ENCODE data around the gene CHD6. TPM values are rescaled to one million over a fixed set of nuclear protein-coding genes. Genes with fewer than 3 reads are reported as not detected.

The CHD6 gene
- total and polyA plus RNA-seq, 5 donors from 2014 or later: 33.4 to 87.4 (median 39.7) TPM

DNA sequence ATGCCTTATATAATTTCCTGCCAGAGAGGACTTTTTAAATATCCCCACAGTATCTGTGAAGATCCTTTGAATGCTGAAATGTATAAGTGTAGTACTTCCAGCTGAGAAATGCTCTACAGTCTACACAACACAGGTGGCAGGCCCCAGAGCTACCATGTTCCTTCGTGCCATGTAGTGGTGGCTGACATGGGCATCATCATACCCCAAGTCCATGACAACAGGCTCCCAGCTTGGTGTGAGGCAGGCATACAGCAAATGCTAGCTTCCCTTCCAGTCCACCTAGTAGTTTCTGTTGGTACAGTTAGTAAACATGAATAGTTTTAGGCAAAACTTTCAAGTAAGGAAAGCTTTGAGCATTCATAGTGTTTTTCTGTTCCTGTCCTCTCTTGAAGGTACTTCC is 190.3 kb downstream of the CHD6 start:
- Histone ChIP-seq H3K4me3 (ENCODE audit: low read depth, low read length) (no peak overlapping the region), H3K36me3 (ENCODE audit: control insufficient read depth, insufficient read depth, low read length) (peaks cover 57% of the 10 kb centered on the region), H3K4me1 (ENCODE audit: control insufficient read depth, insufficient read depth, low read length, poor library complexity, severe bottlenecking) (peaks cover 13% of the 10 kb centered on the region), H3K27ac (ENCODE audit: insufficient read depth, low read length, poor library complexity, severe bottlenecking) (peak overlapping the region; percentile 49), H3K9me3 (ENCODE audit: control insufficient read depth in 2 of 2, low read length in 2 of 2) (no peaks in the 10 kb centered on the region), H3K27me3 (ENCODE audit: control insufficient read depth, insufficient read depth, low read length) (no peaks in the 10 kb centered on the region)
- Mint-ChIP-seq H3K9me3 (peaks cover 0 to 3% (median 0%) of the 10 kb centered on the region in 7 donors), H3K27me3 (no peaks in the 10 kb centered on the region), H3K4me3 (peak overlapping the region in 1 of 4 donors; percentile 8), H3K4me1 (peaks cover 21 to 31% (median 24%) of the 10 kb centered on the region in 4 donors), H3K27ac (peak overlapping the region; percentile 80 to 94 (median 82)), H3K36me3 (peaks cover 71% of the 10 kb centered on the region)
- no peak for DNase-seq
- ATAC-seq (ENCODE audit: low read depth in 2 of 2): no peak

DNA sequence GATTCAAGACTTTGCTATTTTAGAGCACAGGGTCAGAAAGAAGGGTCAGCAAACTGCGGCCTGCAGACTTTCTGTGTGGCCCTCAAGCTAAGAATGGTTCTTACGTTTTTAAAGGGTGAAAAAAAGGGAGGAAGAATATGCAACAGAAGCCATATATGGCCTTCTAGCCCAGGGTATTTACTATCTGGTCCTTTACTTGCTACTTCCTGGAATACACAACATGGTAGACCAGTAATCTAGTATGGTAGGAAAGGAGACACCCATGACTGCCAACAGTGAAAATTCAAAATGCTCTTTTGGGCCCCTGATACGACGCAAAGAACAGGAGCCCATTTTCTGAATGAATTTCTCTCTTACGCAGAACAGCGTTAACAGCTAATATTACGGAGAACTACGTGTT is 191.2 kb downstream of the CHD6 start:
- H3K27ac ChIP-seq (ENCODE audit: insufficient read depth, low read length, poor library complexity, severe bottlenecking): no peak overlapping the region
- Mint-ChIP-seq H3K27me3 (no peaks in the 10 kb centered on the region), H3K27ac (peak overlapping the region in 2 of 3 donors; percentile 31 to 82), H3K4me1 (peaks cover 18 to 31% (median 20%) of the 10 kb centered on the region in 4 donors), H3K9me3 (peaks cover 0 to 3% (median 0%) of the 10 kb centered on the region in 7 donors), H3K36me3 (peaks cover 74% of the 10 kb centered on the region), H3K4me3 (no peak overlapping the region)
- H3K4me1 ChIP-seq (ENCODE audit: control insufficient read depth, insufficient read depth, low read length, poor library complexity, severe bottlenecking): peaks cover 13% of the 10 kb centered on the region
- no peaks in the 10 kb centered on the region for H3K9me3 ChIP-seq (ENCODE audit: control insufficient read depth in 2 of 2, low read length in 2 of 2)
- DNase-seq (no peak), ATAC-seq (ENCODE audit: low read depth in 2 of 2) (no peak)
- peaks cover 64% of the 10 kb centered on the region for H3K36me3 ChIP-seq (ENCODE audit: control insufficient read depth, insufficient read depth, low read length)
- no peak overlapping the region for H3K4me3 ChIP-seq (ENCODE audit: low read depth, low read length)
- no peaks in the 10 kb centered on the region for H3K27me3 ChIP-seq (ENCODE audit: control insufficient read depth, insufficient read depth, low read length)

DNA sequence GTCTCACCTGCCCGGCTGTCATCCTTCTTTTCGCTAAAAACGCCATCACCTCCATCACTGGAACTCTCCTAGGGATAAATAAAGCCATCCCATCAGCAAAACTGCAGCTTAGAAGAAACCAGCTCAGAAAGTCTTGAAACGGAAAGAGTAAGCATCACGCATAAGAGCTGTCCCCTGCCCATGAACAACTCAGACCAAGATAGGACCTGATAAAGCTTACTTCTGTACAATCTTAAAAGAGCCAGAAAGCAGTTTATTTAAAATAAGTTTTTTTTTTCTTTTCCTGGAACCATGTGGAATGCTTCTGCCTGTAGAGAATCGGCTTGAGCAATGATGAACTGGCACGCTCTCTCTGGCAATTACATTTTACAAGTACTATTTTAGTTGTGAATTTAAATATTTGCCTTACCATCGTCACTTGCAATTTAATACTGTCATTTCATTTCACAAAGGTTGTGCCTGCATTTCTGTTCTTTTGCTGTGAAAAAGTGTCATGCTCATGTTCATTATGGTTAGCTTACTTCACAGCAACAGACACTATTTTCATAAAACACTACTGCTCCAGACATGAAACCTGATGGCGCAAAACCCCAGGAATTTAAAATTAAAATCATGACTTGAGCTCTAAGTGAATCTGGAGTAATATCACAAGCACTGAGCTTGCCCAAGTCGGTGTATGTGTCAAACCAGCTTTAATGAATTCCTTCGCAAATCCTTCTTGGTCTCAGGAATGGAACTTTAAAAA is 191.9 kb downstream of the CHD6 start:
- H3K36me3 Mint-ChIP-seq: peaks cover 80% of the 10 kb centered on the region
- H3K4me1 Mint-ChIP-seq: peaks cover 18 to 31% (median 21%) of the 10 kb centered on the region in 4 donors
- no peak for ATAC-seq (ENCODE audit: low read depth in 2 of 2)
- no peak overlapping the region for H3K4me3 Mint-ChIP-seq
- H3K27ac Mint-ChIP-seq: peak overlapping the region in 1 of 3 donors; percentile 82
- no peaks in the 10 kb centered on the region for H3K27me3 Mint-ChIP-seq
- H3K9me3 ChIP-seq (ENCODE audit: control insufficient read depth in 2 of 2, low read length in 2 of 2): no peaks in the 10 kb centered on the region
- peaks cover 13% of the 10 kb centered on the region for H3K4me1 ChIP-seq (ENCODE audit: control insufficient read depth, insufficient read depth, low read length, poor library complexity, severe bottlenecking)
- peaks cover 0 to 3% (median 0%) of the 10 kb centered on the region in 7 donors for H3K9me3 Mint-ChIP-seq
- DNase-seq: no peak
- no peak overlapping the region for H3K4me3 ChIP-seq (ENCODE audit: low read depth, low read length)
- H3K36me3 ChIP-seq (ENCODE audit: control insufficient read depth, insufficient read depth, low read length): peaks cover 68% of the 10 kb centered on the region
- H3K27me3 ChIP-seq (ENCODE audit: control insufficient read depth, insufficient read depth, low read length): no peaks in the 10 kb centered on the region
- no peak overlapping the region for H3K27ac ChIP-seq (ENCODE audit: insufficient read depth, low read length, poor library complexity, severe bottlenecking)

DNA sequence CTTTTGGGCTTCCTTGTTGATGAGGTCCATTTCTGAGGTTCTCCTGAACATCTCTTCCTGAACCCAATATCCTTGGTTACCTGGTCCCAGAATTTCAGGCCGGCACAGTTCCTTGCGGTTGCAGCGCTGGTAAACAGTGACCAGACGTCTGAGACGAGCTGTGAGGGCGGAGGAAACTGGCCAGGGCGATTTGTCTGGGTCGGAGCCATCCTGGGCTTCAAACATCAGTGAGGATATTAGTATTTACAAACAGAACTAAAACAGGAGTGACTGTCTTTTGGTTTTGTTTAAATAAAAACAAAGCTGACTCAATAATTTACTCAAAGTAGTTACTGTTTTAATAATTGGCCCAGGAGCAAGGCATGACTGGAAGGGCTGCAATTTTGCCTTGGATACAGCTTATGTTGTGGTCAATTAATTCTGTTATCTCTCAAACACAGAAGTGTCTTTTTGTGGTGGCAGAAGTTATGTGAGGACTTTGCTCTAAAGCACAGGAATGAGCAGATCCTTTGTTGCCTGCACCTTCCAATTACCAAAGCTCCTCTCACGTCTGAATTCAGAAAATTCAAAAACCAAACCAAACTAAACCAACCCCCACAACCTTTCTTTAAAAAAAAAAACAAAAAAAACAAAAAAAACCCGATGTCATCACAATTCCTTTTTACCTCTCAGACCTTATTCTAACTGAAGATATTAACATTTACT is 192.8 kb downstream of the CHD6 start:
- H3K27ac Mint-ChIP-seq: peak overlapping the region in 1 of 3 donors; percentile 72
- H3K4me3 ChIP-seq (ENCODE audit: low read depth, low read length): no peak overlapping the region
- no peak for ATAC-seq (ENCODE audit: low read depth in 2 of 2)
- no peaks in the 10 kb centered on the region for H3K27me3 ChIP-seq (ENCODE audit: control insufficient read depth, insufficient read depth, low read length)
- H3K27me3 Mint-ChIP-seq: no peaks in the 10 kb centered on the region
- H3K36me3 ChIP-seq (ENCODE audit: control insufficient read depth, insufficient read depth, low read length): peaks cover 70% of the 10 kb centered on the region
- peaks cover 80% of the 10 kb centered on the region for H3K36me3 Mint-ChIP-seq
- peaks cover 0 to 3% (median 0%) of the 10 kb centered on the region in 7 donors for H3K9me3 Mint-ChIP-seq
- no peaks in the 10 kb centered on the region for H3K9me3 ChIP-seq (ENCODE audit: control insufficient read depth in 2 of 2, low read length in 2 of 2)
- H3K4me1 ChIP-seq (ENCODE audit: control insufficient read depth, insufficient read depth, low read length, poor library complexity, severe bottlenecking): peaks cover 13% of the 10 kb centered on the region
- no peak for DNase-seq
- H3K27ac ChIP-seq (ENCODE audit: insufficient read depth, low read length, poor library complexity, severe bottlenecking): no peak overlapping the region
- no peak overlapping the region for H3K4me3 Mint-ChIP-seq
- H3K4me1 Mint-ChIP-seq: peaks cover 18 to 29% (median 24%) of the 10 kb centered on the region in 4 donors

DNA sequence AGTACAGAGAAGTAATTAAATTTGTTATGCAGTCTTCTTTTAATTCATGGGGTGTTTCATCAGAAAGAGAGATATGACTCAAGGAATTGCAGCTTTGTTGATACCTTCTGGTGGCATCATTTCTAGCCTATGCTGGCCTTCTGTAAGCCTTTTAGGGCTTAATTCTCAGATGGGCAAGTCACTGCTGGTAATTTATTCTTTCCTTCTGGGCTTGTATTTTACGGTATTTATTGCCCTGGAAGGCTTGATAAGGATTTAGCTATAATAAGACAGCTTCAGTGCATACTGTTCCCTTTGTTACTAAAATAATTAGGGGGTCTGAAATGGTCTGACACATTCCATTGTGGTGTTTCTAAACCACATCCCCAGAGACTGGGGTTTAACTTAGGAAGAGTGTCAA is 193.6 kb downstream of the CHD6 start:
- H3K27ac Mint-ChIP-seq: no peak overlapping the region
- peaks cover 78% of the 10 kb centered on the region for H3K36me3 Mint-ChIP-seq
- Histone ChIP-seq H3K9me3 (ENCODE audit: control insufficient read depth in 2 of 2, low read length in 2 of 2) (no peaks in the 10 kb centered on the region), H3K27ac (ENCODE audit: insufficient read depth, low read length, poor library complexity, severe bottlenecking) (no peak overlapping the region), H3K36me3 (ENCODE audit: control insufficient read depth, insufficient read depth, low read length) (peaks cover 66% of the 10 kb centered on the region), H3K4me1 (ENCODE audit: control insufficient read depth, insufficient read depth, low read length, poor library complexity, severe bottlenecking) (peaks cover 13% of the 10 kb centered on the region), H3K27me3 (ENCODE audit: control insufficient read depth, insufficient read depth, low read length) (no peaks in the 10 kb centered on the region), H3K4me3 (ENCODE audit: low read depth, low read length) (no peak overlapping the region)
- ATAC-seq (ENCODE audit: low read depth in 2 of 2) (no peak), DNase-seq (no peak)
- H3K4me3 Mint-ChIP-seq: no peak overlapping the region
- peaks cover 0 to 3% (median 0%) of the 10 kb centered on the region in 7 donors for H3K9me3 Mint-ChIP-seq
- no peaks in the 10 kb centered on the region for H3K27me3 Mint-ChIP-seq
- H3K4me1 Mint-ChIP-seq: peaks cover 16 to 29% (median 20%) of the 10 kb centered on the region in 4 donors

DNA sequence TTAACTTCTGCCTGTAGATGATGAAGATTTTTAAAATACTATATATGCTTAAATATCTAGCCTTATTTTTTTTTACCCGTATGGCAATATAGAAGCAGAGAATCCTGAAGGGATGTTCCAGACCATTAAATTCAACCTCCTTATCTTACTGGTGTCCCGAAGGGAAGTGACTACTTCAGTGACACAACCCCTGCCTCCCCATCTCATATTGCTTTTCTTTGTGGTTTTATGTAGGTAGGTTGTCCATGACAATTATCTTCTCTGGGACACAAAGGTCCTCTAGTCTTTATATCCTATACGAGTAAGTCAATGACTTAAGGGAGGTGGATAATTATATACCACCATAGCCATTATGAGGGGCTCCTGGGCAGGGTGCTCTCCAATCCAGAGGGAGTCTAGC is 194.2 kb downstream of the CHD6 start:
- Mint-ChIP-seq H3K4me1 (peaks cover 11 to 29% (median 15%) of the 10 kb centered on the region in 4 donors), H3K27me3 (no peaks in the 10 kb centered on the region), H3K4me3 (no peak overlapping the region), H3K27ac (no peak overlapping the region), H3K36me3 (peaks cover 73% of the 10 kb centered on the region), H3K9me3 (peaks cover 0 to 3% (median 0%) of the 10 kb centered on the region in 7 donors)
- peaks cover 62% of the 10 kb centered on the region for H3K36me3 ChIP-seq (ENCODE audit: control insufficient read depth, insufficient read depth, low read length)
- H3K4me3 ChIP-seq (ENCODE audit: low read depth, low read length): no peak overlapping the region
- no peak overlapping the region for H3K27ac ChIP-seq (ENCODE audit: insufficient read depth, low read length, poor library complexity, severe bottlenecking)
- H3K9me3 ChIP-seq (ENCODE audit: control insufficient read depth in 2 of 2, low read length in 2 of 2): no peaks in the 10 kb centered on the region
- no peaks in the 10 kb centered on the region for H3K27me3 ChIP-seq (ENCODE audit: control insufficient read depth, insufficient read depth, low read length)
- no peak for ATAC-seq (ENCODE audit: low read depth in 2 of 2)
- H3K4me1 ChIP-seq (ENCODE audit: control insufficient read depth, insufficient read depth, low read length, poor library complexity, severe bottlenecking): peaks cover 10% of the 10 kb centered on the region
- DNase-seq: no peak

DNA sequence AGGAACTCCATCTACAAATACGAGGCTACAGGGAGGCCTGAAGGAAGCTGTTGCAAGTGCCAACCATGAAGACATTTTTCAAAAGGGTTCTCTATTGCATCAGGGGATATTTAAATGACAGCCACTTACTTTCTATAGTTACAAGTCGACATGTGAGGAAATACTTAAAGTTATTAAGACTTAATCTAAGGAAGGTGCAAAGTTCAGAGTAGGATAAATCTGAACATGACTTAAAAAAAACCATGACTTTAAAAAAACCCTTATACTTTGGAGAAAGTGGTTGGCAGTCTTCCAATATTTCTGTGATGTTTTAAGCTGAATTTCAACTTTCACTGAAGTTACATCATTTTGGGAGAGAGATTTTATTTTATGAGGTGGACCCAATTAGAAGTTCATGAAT is 195.2 kb downstream of the CHD6 start:
- Histone ChIP-seq H3K36me3 (ENCODE audit: control insufficient read depth, insufficient read depth, low read length) (peaks cover 65% of the 10 kb centered on the region), H3K27me3 (ENCODE audit: control insufficient read depth, insufficient read depth, low read length) (no peaks in the 10 kb centered on the region), H3K4me3 (ENCODE audit: low read depth, low read length) (no peak overlapping the region), H3K4me1 (ENCODE audit: control insufficient read depth, insufficient read depth, low read length, poor library complexity, severe bottlenecking) (peaks cover 6% of the 10 kb centered on the region), H3K9me3 (ENCODE audit: control insufficient read depth in 2 of 2, low read length in 2 of 2) (no peaks in the 10 kb centered on the region), H3K27ac (ENCODE audit: insufficient read depth, low read length, poor library complexity, severe bottlenecking) (no peak overlapping the region)
- Mint-ChIP-seq H3K27ac (no peak overlapping the region), H3K36me3 (peaks cover 73% of the 10 kb centered on the region), H3K27me3 (no peaks in the 10 kb centered on the region), H3K9me3 (peaks cover 0 to 1% (median 0%) of the 10 kb centered on the region in 7 donors), H3K4me1 (peaks cover 5 to 22% (median 6%) of the 10 kb centered on the region in 4 donors), H3K4me3 (no peak overlapping the region)
- ATAC-seq (ENCODE audit: low read depth in 2 of 2) (no peak), DNase-seq (no peak)

Data from CD4-positive, CD25-positive, alpha-beta regulatory T cell (primary cell).